Spleen (tissue), 11 donors: ENCODE measurements around the gene ROR1. TPM values are rescaled to one million over a fixed set of nuclear protein-coding genes. Genes with fewer than 3 reads are reported as not detected.

ENCODE experiments used
- DNase-seq: peaks from one replicate; pipeline ENCODE4 v3.0.0-alpha.2; 2020
- H3K27ac ChIP-seq, 8 donors: fragments of 200-600 bp; sonication (generic) in 7 of 8; 1 replicate in 4 of 8; 2 replicates in 4 of 8; pipeline versions ENCODE4 v1.5.0 to v1.8.0; 2016 to 2021; ENCODE audit warnings: inconsistent platforms in 4 of 8, mild to moderate bottlenecking in 4 of 8, moderate library complexity in 1 of 8
- H3K27me3 ChIP-seq, 7 donors: fragments of 200-600 bp; sonication (generic) in 6 of 7; replicated peaks in 1 of 7; 1 replicate in 4 of 7; 2 replicates in 3 of 7; pipeline versions ENCODE4 v1.5.0 to v1.8.0; 2016 to 2021; ENCODE audit warnings: inconsistent platforms in 3 of 7, mild to moderate bottlenecking in 1 of 7
- H3K36me3 ChIP-seq, 6 donors: fragments of 200-600 bp; sonication (generic) in 5 of 6; 1 replicate in 4 of 6; 2 replicates in 2 of 6; pipeline versions ENCODE4 v1.5.0 to v1.8.0; 2016 to 2021; ENCODE audit warnings: inconsistent platforms in 2 of 6
- H3K4me1 ChIP-seq, 6 donors: fragments of 200-600 bp; sonication (generic) in 5 of 6; 1 replicate in 3 of 6; 2 replicates in 3 of 6; pipeline versions ENCODE4 v1.5.0 to v1.8.0; 2016 to 2021; ENCODE audit warnings: inconsistent platforms in 3 of 6
- H3K4me3 ChIP-seq, 8 donors: fragments of 200-600 bp; sonication (generic) in 7 of 8; 1 replicate in 4 of 8; 2 replicates in 4 of 8; pipeline versions ENCODE4 v1.5.0 to v1.8.0; 2016 to 2021; ENCODE audit warnings: inconsistent platforms in 4 of 8, mild to moderate bottlenecking in 4 of 8, moderate library complexity in 2 of 8
- H3K9me3 ChIP-seq, 8 donors: fragments of 200-600 bp; sonication (generic) in 7 of 8; 1 replicate in 4 of 8; 2 replicates in 4 of 8; pipeline versions ENCODE4 v1.5.0 to v1.8.0; 2016 to 2021; ENCODE audit warnings: inconsistent platforms in 4 of 8
- POLR2A ChIP-seq, 3 donors: fragments of 450-650 bp; IDR thresholded peaks; one replicate each; pipeline ENCODE4 v1.5.1; 2017; ENCODE audit warnings: antibody characterized with exemption in 3 of 3, mild to moderate bottlenecking in 1 of 3
- POLR2AphosphoS5 ChIP-seq, 3 donors: sonication (generic); formaldehyde crosslinking; IDR thresholded peaks; one replicate each; pipeline ENCODE4 v1.5.1; 2017; ENCODE audit warnings: antibody characterized with exemption in 3 of 3
- WGBS, 5 donors: extraction: QIAGEN DNeasy Blood & Tissue Kit in 3 of 5; methylation state at CpG; one replicate each; pipeline versions ENCODE4 v1.1.5 to v1.1.7; 2013 to 2018; 5-methylcytosine and 5-hydroxymethylcytosine counted together
- intact Hi-C: fragments of 100-400 bp; cut with DNase I; formaldehyde crosslinking; loops from one replicate; pipeline ENCODE4 v1.15.0; 2023; ENCODE audit warnings: low total_unique reads
- polyA plus RNA-seq, 3 donors: library from polyadenylated mRNA; stranded (reverse); fragments of 200-250 nt; gene quantifications; one replicate each; pipeline ENCODE4 v1.2.1, GENCODE V29; 2013
- total RNA-seq, 7 donors: library from RNA; depleted of rRNA in 3 of 7; stranded (reverse); fragments of >200 nt in 3 of 7; fragmentation: NEBNext Ultra II Directional in 4 of 7; extraction: Animal tissue kit (Norgen Biotek cat#: 25700) in 4 of 7; gene quantifications; one replicate each; pipeline versions ENCODE4 v1.1.0 to v1.2.1, GENCODE V29; 2016 to 2021
- TF ChIP-seq, protein P1 (sequence below), 11 experiments: fragments of 200-600 bp in 7 of 11; fragments of 450-650 bp in 4 of 11; sonication (generic) in 4 of 11; IDR thresholded peaks in 8 of 11; conservative IDR thresholded peaks in 3 of 11; 1 replicate in 7 of 11; 2 replicates in 4 of 11; pipeline versions ENCODE4 v1.4.0 to v1.8.0; 2016 to 2021; ENCODE audit warnings: antibody characterized with exemption in 11 of 11, inconsistent platforms in 4 of 11, mild to moderate bottlenecking in 1 of 11
- donor health status: healthy with polysubstance abuse.
- donor health status: DM: no; HTN: no; CAD: no; lungs with moderate emphysema.
- donor health status: DM: no; HTN: no; CAD: no.
- donor health status: Bipolar disorder and iron deficiency.
- donor health status: healthy.
- donor health status: DM: no; HTN: no; CAD: no.
- donor health status: DM: yes; HTN: yes; CAD: no.

ROR1 gene
- total and polyA plus RNA-seq, 10 donors, result 0.43 to 12.3 (median 6.4) TPM

- Histone ChIP-seq H3K4me3 (no peak overlapping the region), H3K27ac (no peak overlapping the region), H3K9me3 (no peaks in the 10 kb centered on the region), H3K27me3 (no peaks in the 10 kb centered on the region), H3K36me3 (no peaks in the 10 kb centered on the region), H3K4me1 (no peaks in the 10 kb centered on the region)
- no peak for TF ChIP-seq POLR2A (IDR thresholded peaks at IDR 0.05)
- no peak for TF ChIP-seq POLR2AphosphoS5 (IDR thresholded peaks at IDR 0.05)
- TF ChIP-seq, protein P1, sequence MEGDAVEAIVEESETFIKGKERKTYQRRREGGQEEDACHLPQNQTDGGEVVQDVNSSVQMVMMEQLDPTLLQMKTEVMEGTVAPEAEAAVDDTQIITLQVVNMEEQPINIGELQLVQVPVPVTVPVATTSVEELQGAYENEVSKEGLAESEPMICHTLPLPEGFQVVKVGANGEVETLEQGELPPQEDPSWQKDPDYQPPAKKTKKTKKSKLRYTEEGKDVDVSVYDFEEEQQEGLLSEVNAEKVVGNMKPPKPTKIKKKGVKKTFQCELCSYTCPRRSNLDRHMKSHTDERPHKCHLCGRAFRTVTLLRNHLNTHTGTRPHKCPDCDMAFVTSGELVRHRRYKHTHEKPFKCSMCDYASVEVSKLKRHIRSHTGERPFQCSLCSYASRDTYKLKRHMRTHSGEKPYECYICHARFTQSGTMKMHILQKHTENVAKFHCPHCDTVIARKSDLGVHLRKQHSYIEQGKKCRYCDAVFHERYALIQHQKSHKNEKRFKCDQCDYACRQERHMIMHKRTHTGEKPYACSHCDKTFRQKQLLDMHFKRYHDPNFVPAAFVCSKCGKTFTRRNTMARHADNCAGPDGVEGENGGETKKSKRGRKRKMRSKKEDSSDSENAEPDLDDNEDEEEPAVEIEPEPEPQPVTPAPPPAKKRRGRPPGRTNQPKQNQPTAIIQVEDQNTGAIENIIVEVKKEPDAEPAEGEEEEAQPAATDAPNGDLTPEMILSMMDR (IDR thresholded peaks at IDR 0.05 in 8 of 11, conservative IDR thresholded peaks at IDR 0.05 in 3 of 11), result no peak
- intact Hi-C loops, result no loop called here
- no peak for DNase-seq
- 66 to 82% (median 74%) methylated on average over 2 of the region's 2 CpGs for WGBS, 5 donors
These were observed 276.8 kb downstream of the ROR1 start for GRCh38 chr1:64050601-64051000.

- no peak overlapping the region for H3K4me3 ChIP-seq
- no peaks in the 10 kb centered on the region for H3K4me1 ChIP-seq
- no peaks in the 10 kb centered on the region for H3K27me3 ChIP-seq
- H3K36me3 ChIP-seq, result no peaks in the 10 kb centered on the region
- intact Hi-C loops, result no loop called here
- no peaks in the 10 kb centered on the region for H3K9me3 ChIP-seq
- TF ChIP-seq, protein P1 (IDR thresholded peaks at IDR 0.05 in 8 of 11, conservative IDR thresholded peaks at IDR 0.05 in 3 of 11), result no peak
- no peak for TF ChIP-seq POLR2A (IDR thresholded peaks at IDR 0.05)
- TF ChIP-seq POLR2AphosphoS5 (IDR thresholded peaks at IDR 0.05), result no peak
- H3K27ac ChIP-seq, result no peak overlapping the region
- DNase-seq, result no peak
These were observed 278.0 kb downstream of the ROR1 start for GRCh38 chr1:64051796-64052195.

DNA sequence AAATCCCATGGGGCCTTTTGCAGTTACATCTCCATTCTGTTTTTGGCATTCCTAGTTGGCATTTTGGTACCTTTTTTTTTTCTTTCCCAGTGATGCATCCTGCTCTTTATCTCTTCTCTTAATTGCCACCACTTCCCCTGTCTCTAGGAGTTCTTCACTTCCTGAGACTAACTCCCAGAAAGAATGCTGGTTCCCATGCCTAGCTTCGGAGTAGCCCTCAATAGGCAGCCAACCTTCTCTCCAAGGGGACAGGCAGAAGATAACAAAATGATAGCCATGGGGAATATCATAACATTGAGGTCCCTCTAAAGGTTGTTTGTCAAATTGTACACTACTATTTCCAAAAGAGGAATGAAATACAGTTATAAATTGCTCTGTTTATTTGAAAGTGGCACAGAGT is 279.0 kb downstream of the ROR1 start:
- no peak for DNase-seq
- Histone ChIP-seq H3K27ac (no peak overlapping the region), H3K36me3 (no peaks in the 10 kb centered on the region), H3K4me3 (no peak overlapping the region), H3K4me1 (no peaks in the 10 kb centered on the region), H3K27me3 (no peaks in the 10 kb centered on the region), H3K9me3 (peaks cover 0 to 7% (median 5%) of the 10 kb centered on the region in 8 donors)
- TF ChIP-seq POLR2A (IDR thresholded peaks at IDR 0.05) (no peak), POLR2AphosphoS5 (IDR thresholded peaks at IDR 0.05) (no peak)
- TF ChIP-seq, protein P1 (IDR thresholded peaks at IDR 0.05 in 8 of 11, conservative IDR thresholded peaks at IDR 0.05 in 3 of 11), result no peak
- intact Hi-C loops, result no loop called here
- WGBS, 5 donors, result 64 to 85% (median 79%) methylated on average over 1 of the region's 1 CpG

DNA sequence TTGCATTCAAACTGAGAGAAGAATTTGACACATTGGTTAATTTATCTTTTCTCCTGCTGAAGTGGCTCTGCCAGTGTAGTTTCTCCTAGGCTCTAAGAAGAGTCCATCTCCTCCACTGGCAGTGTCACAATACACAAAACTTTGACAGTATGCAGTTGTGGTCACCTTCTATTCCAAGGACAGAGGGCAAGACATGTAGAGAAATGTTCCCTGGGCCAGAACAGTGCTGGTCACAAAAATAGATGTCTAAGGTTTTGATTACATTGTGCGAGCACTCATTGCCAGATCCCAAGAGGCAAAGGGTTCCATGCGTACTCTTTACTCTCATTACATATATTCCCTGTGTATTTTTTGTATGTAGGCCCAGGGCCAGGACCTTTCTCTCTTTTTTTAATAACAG is 281.5 kb downstream of the ROR1 start:
- 92 to 100% (median 94%) methylated on average over 2 of the region's 2 CpGs for WGBS, 5 donors
- no peaks in the 10 kb centered on the region for H3K27me3 ChIP-seq
- no peaks in the 10 kb centered on the region for H3K36me3 ChIP-seq
- no peak for TF ChIP-seq POLR2A (IDR thresholded peaks at IDR 0.05)
- TF ChIP-seq, protein P1 (IDR thresholded peaks at IDR 0.05 in 8 of 11, conservative IDR thresholded peaks at IDR 0.05 in 3 of 11), result no peak
- no peak for TF ChIP-seq POLR2AphosphoS5 (IDR thresholded peaks at IDR 0.05)
- no peaks in the 10 kb centered on the region for H3K4me1 ChIP-seq
- no peak overlapping the region for H3K4me3 ChIP-seq
- intact Hi-C loops, result no loop called here
- peaks cover 0 to 26% (median 20%) of the 10 kb centered on the region in 8 donors for H3K9me3 ChIP-seq
- no peak overlapping the region for H3K27ac ChIP-seq
- DNase-seq, result no peak
